CD4-positive, alpha-beta T cell treated with Interleukin-1 beta for 1 hour (primary cell): ENCODE measurements around the gene HGF.

Experiments
- DNase-seq, 2 donors: peaks; one replicate each; pipeline ENCODE4 v3.0.0-alpha.2; 2020 to 2022

HGF gene

GRCh38 chr7:81715984-81716588, 53.8 kb downstream of the HGF start:
- no peak for DNase-seq

- DNase-seq: no peak
Measured at GRCh38 chr7:81714306-81714705, 55.5 kb downstream of the HGF start.

- DNase-seq: no peak
Measured at GRCh38 chr7:81710751-81711150, 59.1 kb downstream of the HGF start.

GRCh38 chr7:81709836-81710235, 60.0 kb downstream of the HGF start:
- no peak for DNase-seq

GRCh38 chr7:81707966-81708365, 61.9 kb downstream of the HGF start:
- DNase-seq: no peak

GRCh38 chr7:81707196-81707595, 62.7 kb downstream of the HGF start:
- DNase-seq: no peak

GRCh38 chr7:81705206-81705605, 64.6 kb downstream of the HGF start:
- DNase-seq: no peak

- no peak for DNase-seq
Measured at GRCh38 chr7:81704595-81704994, 65.3 kb downstream of the HGF start.

GRCh38 chr7:81698965-81699364, 70.9 kb downstream of the HGF start:
- no peak for DNase-seq

- DNase-seq: no peak
Measured at GRCh38 chr7:81694711-81695110, 75.1 kb downstream of the HGF start.

- no peak for DNase-seq
Measured at GRCh38 chr7:81693894-81694293, 76.0 kb downstream of the HGF start.

- DNase-seq: no peak
Measured at GRCh38 chr7:81693080-81693479, 76.8 kb downstream of the HGF start.

GRCh38 chr7:81692146-81692905, 77.5 kb downstream of the HGF start:
- no peak for DNase-seq

GRCh38 chr7:81691199-81691821, 78.5 kb downstream of the HGF start:
- DNase-seq: no peak

- no peak for DNase-seq
Measured at GRCh38 chr7:81690688-81691087, 79.2 kb downstream of the HGF start.

- no peak for DNase-seq
Measured at GRCh38 chr7:81690251-81690650, 79.6 kb downstream of the HGF start.

- no peak for DNase-seq
Measured at GRCh38 chr7:81688622-81689411, 81.0 kb downstream of the HGF start.

- no peak for DNase-seq
Measured at GRCh38 chr7:81687062-81687461, 82.8 kb downstream of the HGF start.

- no peak for DNase-seq
Measured at GRCh38 chr7:81685270-81685868, 84.5 kb downstream of the HGF start.

- peak in 1 of 2 donors; percentile 27 for DNase-seq
Measured at GRCh38 chr7:81684514-81685269, 85.2 kb downstream of the HGF start.

- DNase-seq: no peak
Measured at GRCh38 chr7:81684033-81684432, 85.8 kb downstream of the HGF start.

GRCh38 chr7:81682873-81683272, 87.0 kb downstream of the HGF start:
- DNase-seq: no peak
